Transverse colon (tissue), 4 donors: Measurements from ENCODE around the gene CCDC85C.

Source experiments
- CTCF ChIP-seq, 5 experiments: fragments of 200-600 bp in 3 of 5; fragments of 450-650 bp in 2 of 5; sonication (generic) in 3 of 5; IDR thresholded peaks; 1 replicate in 2 of 5; 2 replicates in 3 of 5; pipeline ENCODE4 v1.5.1; 2016 to 2017; ENCODE audit warnings: antibody characterized with exemption in 5 of 5, inconsistent platforms in 3 of 5, mild to moderate bottlenecking in 2 of 5, moderate library complexity in 1 of 5
- POLR2A ChIP-seq: fragments of 450-650 bp; IDR thresholded peaks from one replicate; pipeline ENCODE4 v1.6.1; 2016; ENCODE audit warnings: antibody characterized with exemption, mild to moderate bottlenecking, moderate library complexity
- POLR2AphosphoS5 ChIP-seq, 3 donors: sonication (generic); formaldehyde crosslinking; IDR thresholded peaks; one replicate each; pipeline ENCODE4 v1.6.1; 2016; ENCODE audit warnings: antibody characterized with exemption in 3 of 3

- no peak for TF ChIP-seq CTCF (IDR thresholded peaks at IDR 0.05)
- TF ChIP-seq POLR2A: no peak
- no peak for TF ChIP-seq POLR2AphosphoS5 (IDR thresholded peaks at IDR 0.05)
Observed at GRCh38 chr14:99612071-99612737, 8.2 kb upstream of the CCDC85C start.
